Astrocyte of the cerebellum (primary cell): ENCODE data around the gene INPP4A.

Experiments used
- DNase-seq: peaks from one replicate; pipeline ENCODE4 v3.0.0-alpha.2; 2011; ENCODE audit warnings: low read depth
- H3K4me3 ChIP-seq: 2 replicates; pipeline ENCODE4 v1.5.1; 2011; ENCODE audit warnings: mild to moderate bottlenecking, low read depth, low read length, moderate library complexity
- CTCF ChIP-seq: IDR thresholded peaks from 2 replicates; pipeline ENCODE4 v1.5.1; 2012; ENCODE audit warnings: low read length, low read depth, moderate library complexity, mild to moderate bottlenecking; ENCODE audit errors: missing control alignments
- in situ Hi-C: cut with HindIII; loops from 2 replicates; pipeline ENCODE4 v1.10.0; 2017; ENCODE audit warnings: low sequenced_read_pairs

Gene INPP4A

GRCh38 chr2:98643496-98644100, 198.9 kb downstream of the INPP4A start:
- no peak overlapping the region for H3K4me3 ChIP-seq
- in situ Hi-C loops: no loop called here
- DNase-seq: no peak
- TF ChIP-seq CTCF: no peak
